SK-N-MC (cell line): ENCODE results near the gene PCBP3.

Experiments used
- EZH2 ChIP-seq: fragments of 200-600 bp; sonication (generic); IDR thresholded peaks from one replicate; pipeline ENCODE4 v1.6.1; 2017; ENCODE audit warnings: antibody characterized with exemption
- POLR2AphosphoS5 ChIP-seq: IDR thresholded peaks from 2 replicates; pipeline ENCODE4 v1.6.1; 2012; ENCODE audit warnings: mild to moderate bottlenecking, low read depth, low read length, borderline replicate concordance

- no peak for TF ChIP-seq EZH2
- TF ChIP-seq POLR2AphosphoS5: no peak
These were observed 75.8 kb downstream of the PCBP3 start for GRCh38 chr21:45719177-45719802.
